Peyer's patch (tissue), 4 donors: ENCODE measurements around the gene RND2. TPM values are rescaled to one million over a fixed set of nuclear protein-coding genes. Genes with fewer than 3 reads are reported as not detected.
A peak's percentile ranks its signal among the peaks of the same experiment; 100 is the strongest.

ENCODE experiments used
- DNase-seq, 3 donors: peaks; one replicate each; pipeline ENCODE4 v3.0.0-alpha.2; 2017 to 2019
- H3K27ac ChIP-seq, 4 donors: fragments of 200-600 bp; sonication (generic); one replicate each; pipeline ENCODE4 v1.5.1; 2016 to 2019
- H3K27me3 ChIP-seq, 2 donors: fragments of 200-600 bp; sonication (generic); one replicate each; pipeline ENCODE4 v1.5.1; 2019
- H3K36me3 ChIP-seq, 3 donors: fragments of 200-600 bp; sonication (generic); one replicate each; pipeline ENCODE4 v1.5.1; 2016 to 2019
- H3K4me1 ChIP-seq, 4 donors: fragments of 200-600 bp; sonication (generic); one replicate each; pipeline ENCODE4 v1.5.1; 2016 to 2019
- H3K4me3 ChIP-seq, 4 donors: fragments of 200-600 bp; sonication (generic); 1 replicate in 3 of 4; 2 replicates in 1 of 4; pipeline ENCODE4 v1.5.1; 2016 to 2019; ENCODE audit warnings: mild to moderate bottlenecking in 1 of 4
- H3K9me3 ChIP-seq, 4 donors: fragments of 200-600 bp; sonication (generic); one replicate each; pipeline ENCODE4 v1.5.1; 2016 to 2019; ENCODE audit warnings: mild to moderate bottlenecking in 1 of 4
- CTCF ChIP-seq, 6 experiments: fragments of 450-650 bp in 4 of 6; fragments of 200-600 bp in 2 of 6; sonication (generic) in 1 of 6; IDR thresholded peaks; one replicate each; pipeline ENCODE4 v1.5.1; 2017 to 2019; ENCODE audit warnings: antibody characterized with exemption in 6 of 6, mild to moderate bottlenecking in 3 of 6, moderate library complexity in 1 of 6
- POLR2A ChIP-seq, 2 donors: fragments of 450-650 bp; IDR thresholded peaks; one replicate each; pipeline ENCODE4 v1.5.1; 2017; ENCODE audit warnings: antibody characterized with exemption in 2 of 2, mild to moderate bottlenecking in 2 of 2, moderate library complexity in 2 of 2
- total RNA-seq, 4 donors: library from RNA; depleted of rRNA; stranded (reverse); fragments of >200 nt; gene quantifications; one replicate each; pipeline ENCODE4 v1.1.0, GENCODE V29; 2016

RND2 gene
- total RNA-seq, 4 donors from 2014 or later, result 0.27 to 1.7 (median 0.32) TPM

DNA sequence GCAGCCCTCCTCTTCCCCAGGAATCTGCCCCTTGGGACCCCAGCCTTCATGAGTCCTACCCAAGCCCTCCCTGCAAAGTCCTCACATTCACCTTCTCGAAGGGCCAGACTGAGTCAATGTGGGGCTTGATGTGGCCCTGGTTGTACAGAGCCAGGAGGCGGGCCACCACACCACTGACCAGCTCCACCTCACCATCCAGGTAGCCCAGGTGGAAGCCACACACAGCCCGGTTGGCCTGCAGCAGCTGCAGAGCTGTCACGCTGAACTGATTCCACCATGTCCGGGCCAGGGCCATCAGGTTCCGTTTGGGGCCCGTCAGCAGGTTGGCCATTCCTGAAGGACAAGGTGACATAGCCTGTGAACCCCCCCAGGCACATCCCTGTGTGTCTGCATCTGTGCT, 8.8 kb upstream of the RND2 start:
- H3K4me3 ChIP-seq, result no peak overlapping the region
- H3K27ac ChIP-seq, result peak overlapping the region in 3 of 4 donors; percentile 38 to 52 (median 44)
- TF ChIP-seq POLR2A (IDR thresholded peaks at IDR 0.05) (no peak), CTCF (IDR thresholded peaks at IDR 0.05) (no peak)
- H3K36me3 ChIP-seq, result peaks cover 0 to 46% (median 0%) of the 10 kb centered on the region in 3 donors
- peaks cover 0 to 54% (median 1%) of the 10 kb centered on the region in 4 donors for H3K4me1 ChIP-seq
- no peaks in the 10 kb centered on the region for H3K9me3 ChIP-seq
- no peak for DNase-seq
- H3K27me3 ChIP-seq, result no peaks in the 10 kb centered on the region

- TF ChIP-seq CTCF (IDR thresholded peaks at IDR 0.05), result no peak
- TF ChIP-seq POLR2A (IDR thresholded peaks at IDR 0.05), result no peak
- peak overlapping the region in 2 of 4 donors; percentile 12 to 83 for H3K27ac ChIP-seq
Measured at GRCh38 chr17:43018008-43018853, 6.8 kb upstream of the RND2 start.

DNA sequence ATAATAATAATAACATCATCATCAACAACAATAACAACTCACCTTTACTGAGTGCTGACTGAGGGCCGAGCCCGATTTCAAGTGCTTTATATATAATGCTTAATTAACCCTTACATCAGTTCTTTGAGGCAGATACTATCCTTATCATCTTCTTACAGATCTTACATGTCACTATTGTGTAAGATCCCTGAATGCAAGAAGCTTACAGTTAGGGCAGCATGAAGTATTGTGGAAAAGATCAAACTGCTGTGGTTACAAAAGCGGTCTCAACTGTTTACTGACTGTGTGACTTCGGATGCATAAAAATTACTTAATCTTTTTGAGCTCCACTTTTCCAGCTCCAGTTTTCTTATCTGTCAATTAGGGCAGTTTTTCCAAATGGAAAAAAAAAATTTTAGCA, 6.1 kb upstream of the RND2 start:
- no peaks in the 10 kb centered on the region for H3K27me3 ChIP-seq
- peaks cover 0 to 47% (median 4%) of the 10 kb centered on the region in 4 donors for H3K4me1 ChIP-seq
- TF ChIP-seq POLR2A (IDR thresholded peaks at IDR 0.05), result no peak
- no peak for TF ChIP-seq CTCF (IDR thresholded peaks at IDR 0.05)
- DNase-seq, result no peak
- H3K9me3 ChIP-seq, result no peaks in the 10 kb centered on the region
- no peak overlapping the region for H3K4me3 ChIP-seq
- peak overlapping the region in 1 of 4 donors; percentile 83 for H3K27ac ChIP-seq
- peaks cover 0 to 26% (median 0%) of the 10 kb centered on the region in 3 donors for H3K36me3 ChIP-seq

More at GRCh38 chr17:43018008-43018853, 6.8 kb upstream of the RND2 start:
- no peak overlapping the region for H3K4me3 ChIP-seq
- H3K27me3 ChIP-seq, result no peaks in the 10 kb centered on the region
- H3K4me1 ChIP-seq, result peaks cover 0 to 47% (median 4%) of the 10 kb centered on the region in 4 donors
- H3K9me3 ChIP-seq, result no peaks in the 10 kb centered on the region
- H3K36me3 ChIP-seq, result peaks cover 0 to 33% (median 0%) of the 10 kb centered on the region in 3 donors
- DNase-seq, result no peak

DNA sequence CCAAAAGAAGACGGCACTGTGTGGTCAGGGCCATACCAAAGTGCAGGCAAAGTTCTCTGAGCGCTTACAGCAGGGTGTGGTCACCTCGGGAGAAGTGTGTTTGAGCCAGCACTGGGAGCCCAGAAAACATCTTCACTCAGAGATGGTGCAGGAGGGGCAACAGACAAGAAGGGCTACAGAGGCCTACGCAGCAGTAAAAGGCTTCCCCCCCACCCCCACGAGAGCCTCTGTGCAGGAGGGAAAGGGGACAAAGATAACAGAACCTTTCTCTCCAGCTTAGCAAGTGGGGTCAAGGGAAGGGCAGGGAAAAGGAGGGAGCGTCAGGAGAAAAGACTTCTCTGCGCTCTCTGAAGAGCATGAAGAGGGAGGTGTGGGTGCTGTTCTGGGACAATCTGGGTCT, 5.6 kb upstream of the RND2 start:
- H3K4me3 ChIP-seq, result peak overlapping the region in 1 of 4 donors; percentile 11
- H3K27ac ChIP-seq, result peak overlapping the region in 2 of 4 donors; percentile 63 to 83
- H3K9me3 ChIP-seq, result no peaks in the 10 kb centered on the region
- DNase-seq, result peak in 1 of 3 donors; percentile 61
- peaks cover 0 to 48% (median 4%) of the 10 kb centered on the region in 4 donors for H3K4me1 ChIP-seq
- TF ChIP-seq POLR2A (IDR thresholded peaks at IDR 0.05) (no peak), CTCF (IDR thresholded peaks at IDR 0.05) (no peak)
- H3K36me3 ChIP-seq, result peaks cover 0 to 21% (median 0%) of the 10 kb centered on the region in 3 donors
- H3K27me3 ChIP-seq, result no peaks in the 10 kb centered on the region

DNA sequence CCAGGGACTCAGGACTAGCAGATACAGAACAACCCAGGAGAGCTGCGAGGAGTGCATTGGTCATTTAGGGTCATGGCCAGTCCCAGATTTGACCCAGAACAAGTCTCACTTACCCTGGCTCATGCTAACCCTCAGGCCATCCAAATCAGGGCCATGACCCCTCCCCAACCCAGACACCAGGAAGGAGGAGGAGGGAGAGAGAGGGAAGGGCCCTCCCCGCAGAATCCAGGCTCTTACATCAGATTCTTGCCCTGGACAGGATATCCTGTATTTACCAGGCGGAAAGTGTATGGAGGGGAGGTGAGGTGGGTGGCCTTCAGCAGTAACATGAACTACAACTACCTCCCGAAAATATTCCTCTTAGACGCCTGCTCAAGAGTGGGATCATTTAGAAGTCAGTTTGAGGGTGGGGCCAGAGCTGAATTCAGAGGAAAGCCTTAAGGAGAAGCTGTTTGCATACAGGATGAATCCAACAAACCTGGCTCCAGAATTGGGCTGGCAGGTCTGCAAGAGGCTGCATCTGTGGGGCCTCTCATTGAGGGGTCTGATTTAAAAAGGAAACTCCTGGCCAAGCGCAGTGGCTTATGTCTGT, 4.9 kb upstream of the RND2 start:
- peak overlapping the region in 3 of 4 donors; percentile 10 to 83 (median 63) for H3K27ac ChIP-seq
- peaks cover 0 to 52% (median 4%) of the 10 kb centered on the region in 4 donors for H3K4me1 ChIP-seq
- peaks cover 0 to 21% (median 0%) of the 10 kb centered on the region in 3 donors for H3K36me3 ChIP-seq
- peak overlapping the region in 1 of 4 donors; percentile 11 for H3K4me3 ChIP-seq
- no peaks in the 10 kb centered on the region for H3K27me3 ChIP-seq
- no peak for DNase-seq
- TF ChIP-seq CTCF (IDR thresholded peaks at IDR 0.05) (no peak), POLR2A (IDR thresholded peaks at IDR 0.05) (no peak)
- no peaks in the 10 kb centered on the region for H3K9me3 ChIP-seq
